Activated naive CD4-positive, alpha-beta T cell treated with anti-CD3 and anti-CD28 coated beads, Interleukin-2, amount 50 U/mL, for 16 hours (primary cell): ENCODE results near the gene PRKG2.
"Not testable (repeated sequence)": the region's sequence is repeated elsewhere in the genome, so short reads cannot be mapped to it uniquely, and the experiment has no call there.

Source experiments
- DNase-seq: peaks from one replicate; pipeline ENCODE4 v3.0.0-alpha.2; 2020

The PRKG2 gene

DNA sequence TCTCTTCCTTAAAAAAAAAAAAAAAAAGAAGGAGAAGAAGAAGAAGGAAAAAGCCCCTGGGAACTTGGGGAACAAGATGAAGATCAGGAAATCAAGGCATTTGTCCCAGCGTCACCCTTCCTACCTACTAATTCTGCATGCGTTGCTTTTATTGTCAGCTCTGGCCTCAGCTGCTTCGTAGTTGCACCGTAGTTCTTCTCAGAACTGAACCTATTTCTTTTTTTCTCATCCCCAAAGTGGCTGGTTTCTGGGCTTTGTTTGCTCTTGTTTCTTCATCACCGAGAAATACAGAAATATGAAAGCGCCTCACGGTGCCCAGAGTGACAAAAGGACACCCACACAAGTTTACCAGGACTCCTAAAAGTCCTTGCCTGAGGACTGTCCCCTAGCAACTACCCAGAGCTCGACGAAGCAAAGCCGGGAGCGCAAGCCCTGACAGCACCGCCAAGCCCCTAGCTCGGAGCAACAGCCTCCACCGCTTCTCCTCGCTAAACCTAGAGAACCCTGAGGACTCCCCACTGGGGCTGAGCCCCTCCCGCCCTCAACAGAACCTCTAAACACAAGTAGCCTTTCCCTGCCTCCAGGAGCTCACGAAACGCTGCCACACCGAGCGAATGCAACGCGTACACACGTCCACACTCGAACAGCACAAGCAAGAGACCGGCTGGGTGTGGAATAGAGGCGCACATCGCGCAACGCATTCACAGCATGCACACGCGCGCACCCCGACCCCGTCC, 710 bp downstream of the PRKG2 start:
- DNase-seq: no peak

DNA sequence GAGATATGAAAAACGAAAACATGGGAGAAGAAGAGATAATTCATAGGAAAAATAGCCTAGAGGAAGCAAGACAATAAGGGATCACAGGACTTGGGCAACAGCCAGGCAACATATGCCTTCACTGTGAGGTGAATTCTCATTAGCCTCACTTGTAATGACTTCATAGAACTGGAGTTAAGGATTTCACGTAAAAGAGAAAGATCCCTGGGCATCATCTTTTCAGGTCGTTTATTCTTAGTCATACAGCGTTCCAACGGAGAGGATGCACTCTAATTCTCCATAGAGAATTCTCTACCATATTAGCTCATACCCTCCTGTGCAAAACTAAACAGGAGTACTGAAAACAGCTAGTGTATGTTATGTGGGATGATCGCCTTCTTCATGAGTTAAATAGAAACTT, 1.4 kb downstream of the PRKG2 start:
- DNase-seq: no peak

DNA sequence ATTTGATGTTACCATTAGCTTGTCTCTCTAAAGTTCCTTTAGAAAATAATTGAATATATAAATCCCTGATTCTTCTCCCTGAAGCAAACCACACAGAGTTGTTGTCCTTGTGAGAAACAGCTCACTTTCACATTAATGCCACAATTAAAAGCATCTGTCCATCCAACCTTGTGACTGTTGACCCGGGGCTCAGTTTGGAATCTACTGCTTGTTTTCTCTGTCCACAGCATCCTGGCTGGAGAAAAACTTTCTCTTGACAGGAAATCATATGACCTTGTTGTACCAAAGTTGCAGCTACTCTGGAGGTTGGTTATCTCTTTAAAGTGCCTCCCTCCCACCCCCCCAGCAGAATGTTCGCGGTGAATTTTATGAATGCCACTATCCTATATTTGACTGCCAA, 3.1 kb downstream of the PRKG2 start:
- DNase-seq: no peak

DNA sequence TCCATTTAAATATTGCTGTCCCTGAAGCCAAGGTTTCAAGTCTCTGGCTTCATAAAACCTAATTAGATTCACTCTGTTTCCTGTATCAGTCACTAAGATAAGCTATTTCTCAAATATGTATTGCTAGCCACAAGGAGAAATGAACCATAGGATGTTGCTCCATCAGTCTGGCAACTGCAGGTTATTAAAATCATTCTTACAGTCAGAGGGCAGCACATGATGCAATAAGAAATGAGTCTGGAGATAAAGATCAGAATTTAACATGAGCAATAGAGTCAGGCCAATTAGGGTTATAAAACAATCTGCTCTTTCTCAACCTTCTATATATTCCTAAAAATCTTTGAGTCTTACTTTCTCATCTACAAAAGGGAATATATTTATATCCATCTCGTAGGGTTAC, 7.2 kb downstream of the PRKG2 start:
- no peak for DNase-seq

DNA sequence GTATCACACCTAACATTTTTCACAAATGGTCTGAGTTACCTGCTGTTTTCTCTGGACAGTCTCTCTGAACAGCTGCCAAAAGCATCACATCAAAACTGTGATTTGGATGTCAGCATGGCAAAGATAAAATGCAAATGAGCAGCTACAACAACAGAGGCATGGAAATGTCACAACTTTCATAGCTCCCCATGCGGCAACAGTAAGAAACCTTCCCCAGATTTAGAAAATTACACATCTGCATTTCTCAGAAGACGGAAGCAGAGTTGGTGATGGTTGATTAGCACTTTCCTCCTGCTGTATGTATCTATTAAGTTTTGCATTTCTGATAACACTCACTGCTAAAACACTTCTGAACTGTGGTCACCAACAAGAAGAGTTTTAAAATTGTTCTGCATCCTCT, 9.7 kb downstream of the PRKG2 start:
- no peak for DNase-seq

DNA sequence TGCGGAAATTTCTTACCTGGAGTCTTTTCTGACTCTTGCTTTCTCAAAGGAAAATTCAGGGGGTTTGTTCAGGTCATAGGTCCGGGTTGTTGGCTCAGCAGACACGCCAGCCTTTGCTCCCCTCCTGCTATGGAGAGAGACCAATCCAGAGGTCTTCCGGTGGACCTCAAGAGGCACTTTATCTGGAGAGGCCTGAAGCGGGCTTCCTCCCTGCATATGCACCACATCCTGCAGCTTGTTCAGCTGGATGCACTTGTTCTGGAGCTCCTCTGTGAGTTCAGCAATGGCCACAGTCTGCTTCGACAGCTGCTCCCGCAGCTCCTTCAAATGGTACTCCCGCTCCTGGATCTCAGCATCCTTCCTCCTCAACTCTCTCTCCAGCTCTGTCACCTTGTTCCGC, 10.5 kb downstream of the PRKG2 start:
- no peak for DNase-seq

DNA sequence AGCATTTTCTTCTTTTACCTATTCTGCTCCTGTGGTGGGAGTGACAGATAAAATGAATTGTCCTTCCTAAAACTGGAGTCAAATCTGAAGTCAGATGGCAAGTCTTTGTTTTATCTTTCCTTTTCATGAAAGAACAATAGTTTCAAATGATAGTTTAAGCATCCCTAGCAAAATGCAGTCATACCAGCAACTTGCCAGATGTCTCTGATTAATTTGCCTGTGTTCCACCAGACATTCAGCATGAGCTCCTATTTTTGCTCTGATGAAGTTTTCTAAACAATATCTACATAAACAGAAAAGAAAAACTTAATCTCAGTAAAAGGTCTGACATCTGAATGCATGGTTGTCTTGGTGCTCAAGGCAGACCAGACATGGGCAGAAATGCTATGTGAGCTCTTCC, 15.2 kb downstream of the PRKG2 start:
- DNase-seq: no peak

DNA sequence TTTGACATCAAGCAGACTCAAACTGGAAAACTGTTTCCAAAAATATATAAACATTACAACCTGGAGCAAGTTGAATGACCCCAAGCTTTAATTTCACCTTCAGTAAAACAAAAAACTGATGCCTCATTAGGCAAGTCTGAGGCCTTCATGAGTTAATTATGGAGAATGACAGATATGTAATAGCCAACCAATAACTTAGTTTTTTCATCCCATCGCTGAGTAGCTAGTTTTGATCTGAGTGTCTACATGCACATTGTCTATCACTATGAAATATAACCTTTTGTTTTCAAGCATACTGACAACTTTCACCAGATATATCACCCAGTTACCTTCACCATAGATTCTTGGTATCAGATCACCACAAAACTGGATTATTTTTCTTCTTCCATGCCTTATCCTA, 16.4 kb downstream of the PRKG2 start:
- no peak for DNase-seq

DNA sequence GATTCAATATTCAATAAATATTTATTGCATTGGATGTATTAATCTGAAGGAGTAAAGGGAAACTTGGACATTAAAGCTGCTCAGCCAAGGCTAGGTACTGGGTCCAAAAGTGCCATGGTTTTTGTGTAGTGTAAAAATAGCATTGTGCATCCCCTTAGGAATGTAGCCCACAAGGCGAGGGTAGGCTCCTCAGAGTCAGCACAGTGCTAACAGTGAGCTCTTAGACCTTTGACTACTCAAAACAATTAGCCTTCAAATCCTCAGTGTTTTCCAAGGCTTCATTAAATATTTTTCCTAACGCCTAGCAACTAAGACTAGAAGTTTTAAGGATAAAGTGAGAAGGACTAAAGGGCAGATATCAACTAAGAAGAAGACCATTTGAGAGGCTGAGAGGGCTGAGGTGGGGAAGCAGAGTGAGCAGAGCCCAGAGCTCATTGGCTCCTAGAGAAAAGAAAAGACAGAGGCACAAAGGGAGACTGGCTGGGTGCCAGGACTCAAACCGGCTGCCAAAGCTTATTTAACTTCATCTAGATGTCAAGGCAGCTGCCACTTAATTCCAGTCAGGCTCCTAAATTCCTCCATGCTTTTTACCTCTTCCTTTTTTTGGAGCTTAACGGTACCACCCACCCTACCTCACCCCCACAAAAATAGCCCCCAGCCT, 17.0 kb downstream of the PRKG2 start:
- DNase-seq: no peak

DNA sequence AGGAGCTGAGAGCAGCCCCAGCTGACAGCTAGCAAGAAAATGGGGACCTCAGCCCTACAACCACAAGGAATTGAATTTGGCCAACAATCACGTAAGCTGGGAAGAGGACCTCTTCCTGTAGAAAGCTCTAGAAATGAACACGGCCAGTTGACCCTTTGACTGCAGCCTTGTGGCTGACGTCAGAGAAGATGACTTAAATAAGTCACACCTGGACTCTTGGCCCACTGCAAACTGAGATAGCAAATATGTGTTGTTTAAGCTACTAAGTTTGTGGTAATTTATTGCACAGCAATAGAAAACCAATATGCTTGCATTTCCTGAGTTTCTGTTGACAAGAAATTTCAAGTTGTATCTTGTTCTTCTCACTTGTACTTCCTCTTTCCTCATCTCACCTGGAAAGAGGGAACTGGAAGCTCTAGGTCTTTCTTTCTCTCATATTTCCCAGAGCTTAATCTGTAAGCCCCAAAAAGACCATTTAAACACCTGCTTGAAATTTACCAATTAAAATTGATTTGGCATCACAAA, 18.8 kb downstream of the PRKG2 start:
- DNase-seq: no peak

DNA sequence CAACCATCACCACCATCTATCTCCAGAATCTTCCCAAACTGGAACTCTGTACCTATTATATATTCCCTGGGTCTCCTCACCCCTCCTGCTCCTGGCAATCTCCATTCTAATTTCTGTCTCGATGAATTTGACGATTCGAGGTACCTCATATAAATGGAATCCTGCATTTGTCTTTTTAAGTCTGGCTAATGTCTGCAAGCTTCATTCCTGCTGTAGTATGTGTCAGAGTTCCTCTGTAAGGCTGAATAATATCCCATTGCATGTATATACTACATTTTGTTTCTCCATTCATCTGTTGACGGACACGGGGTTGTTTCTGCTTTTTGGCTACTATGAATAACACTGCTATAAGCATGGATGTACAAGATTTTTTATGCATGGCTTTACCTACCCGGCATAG, 19.5 kb downstream of the PRKG2 start:
- DNase-seq: no peak

DNA sequence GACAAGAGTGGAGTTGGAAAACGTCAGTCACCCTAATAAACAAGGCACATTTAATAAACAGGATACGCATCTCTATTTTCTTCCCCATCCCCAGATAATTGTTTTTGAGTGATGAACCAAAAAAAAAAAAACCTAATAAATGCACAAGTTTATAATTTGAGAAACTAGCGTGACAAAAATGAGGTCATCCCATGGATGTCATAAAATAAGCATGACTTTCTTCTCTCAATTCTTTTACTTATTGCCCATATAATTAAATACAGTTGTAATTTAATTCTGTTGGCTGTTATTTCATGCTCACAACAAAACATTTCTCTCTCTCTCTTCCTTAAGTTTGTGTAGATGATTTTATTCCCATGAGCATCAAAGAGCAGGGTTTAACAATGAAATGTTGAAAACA, 20.7 kb downstream of the PRKG2 start:
- DNase-seq: no peak

DNA sequence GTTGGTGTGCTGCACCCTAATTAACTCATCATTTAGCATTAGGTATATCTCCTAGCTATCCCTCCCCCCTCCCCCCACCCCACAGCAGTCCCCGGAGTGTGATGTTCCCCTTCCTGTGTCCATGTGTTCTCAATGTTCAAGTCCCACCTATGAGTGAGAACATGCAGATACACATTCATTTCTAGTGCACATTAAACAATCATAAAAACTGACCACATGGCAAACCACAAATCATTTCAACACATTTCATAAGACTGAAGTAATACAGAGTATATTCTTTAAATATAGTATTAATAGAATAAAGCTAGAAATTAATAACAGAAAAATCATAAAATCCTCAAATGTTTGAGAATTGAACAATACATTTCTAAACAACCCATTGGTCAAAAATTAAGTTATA, 34.1 kb downstream of the PRKG2 start:
- DNase-seq: no peak

DNA sequence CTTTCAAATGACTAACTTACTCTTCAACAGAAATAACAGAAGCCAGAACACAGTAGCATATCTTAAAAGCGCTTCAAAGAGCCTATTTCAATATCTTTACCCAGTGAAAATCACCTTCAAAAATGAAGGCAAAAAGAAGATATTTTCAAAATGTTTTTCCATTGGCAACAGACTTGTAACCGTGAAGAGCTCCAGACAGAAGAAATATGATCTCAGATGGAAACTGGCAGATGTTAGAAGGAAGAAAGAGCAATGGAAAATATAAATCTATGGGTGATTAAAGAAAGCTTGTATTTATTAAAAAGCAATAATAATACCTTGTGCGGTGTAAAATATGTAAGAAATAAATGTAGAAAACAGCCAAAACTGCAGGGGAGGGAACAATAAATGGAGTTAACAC, 35.7 kb downstream of the PRKG2 start:
- DNase-seq: no peak

DNA sequence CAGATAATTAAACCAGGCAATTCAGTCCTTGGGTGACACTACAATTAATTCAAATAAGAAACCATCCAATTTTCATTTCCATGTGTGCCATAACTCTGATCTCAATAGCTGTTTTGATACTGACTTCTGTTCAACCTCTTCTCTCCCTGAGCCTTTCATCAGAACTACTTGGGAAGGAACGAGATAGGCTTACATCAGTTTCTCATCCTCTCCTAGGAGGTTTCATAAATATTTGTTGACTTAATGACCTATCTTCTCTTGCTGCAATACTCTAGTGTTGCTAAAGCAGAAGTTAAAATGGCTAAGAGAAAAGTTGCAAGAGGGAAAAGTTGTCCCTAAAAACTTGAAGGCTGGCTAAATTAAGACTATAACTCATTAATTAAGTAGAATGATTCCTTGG, 41.8 kb downstream of the PRKG2 start:
- no peak for DNase-seq

DNA sequence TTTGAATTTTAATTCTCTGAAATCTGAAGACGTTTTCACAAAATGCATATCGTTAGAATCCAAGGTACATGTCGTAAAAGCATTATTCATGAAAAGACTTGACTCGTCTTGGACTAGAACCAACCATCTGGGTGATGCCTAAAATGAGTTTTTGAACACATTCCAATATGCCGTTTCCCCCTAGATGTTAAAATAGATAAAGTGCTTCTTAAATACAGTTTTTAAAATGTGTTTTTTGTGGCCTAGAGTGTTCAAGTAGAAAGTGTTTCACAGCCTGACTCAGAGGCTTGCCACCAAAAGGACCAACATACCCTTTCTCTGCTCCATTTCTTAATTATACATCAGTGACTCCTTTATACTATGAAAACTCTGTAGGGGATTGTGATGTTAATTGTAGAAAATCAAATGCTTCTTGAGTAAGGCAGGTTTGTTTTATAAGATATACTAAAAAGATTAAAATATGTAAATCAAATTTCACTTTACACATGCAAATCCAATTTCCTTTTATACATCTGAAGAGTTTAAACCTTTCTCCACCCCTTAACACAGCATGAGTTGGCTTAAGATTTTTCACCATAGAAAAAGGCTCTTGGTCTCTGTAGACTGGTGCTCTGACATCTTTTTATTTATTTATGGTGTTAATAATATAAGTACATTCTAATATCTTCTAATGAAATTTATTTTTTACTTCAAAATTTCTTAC, 48.4 kb downstream of the PRKG2 start:
- no peak for DNase-seq

DNA sequence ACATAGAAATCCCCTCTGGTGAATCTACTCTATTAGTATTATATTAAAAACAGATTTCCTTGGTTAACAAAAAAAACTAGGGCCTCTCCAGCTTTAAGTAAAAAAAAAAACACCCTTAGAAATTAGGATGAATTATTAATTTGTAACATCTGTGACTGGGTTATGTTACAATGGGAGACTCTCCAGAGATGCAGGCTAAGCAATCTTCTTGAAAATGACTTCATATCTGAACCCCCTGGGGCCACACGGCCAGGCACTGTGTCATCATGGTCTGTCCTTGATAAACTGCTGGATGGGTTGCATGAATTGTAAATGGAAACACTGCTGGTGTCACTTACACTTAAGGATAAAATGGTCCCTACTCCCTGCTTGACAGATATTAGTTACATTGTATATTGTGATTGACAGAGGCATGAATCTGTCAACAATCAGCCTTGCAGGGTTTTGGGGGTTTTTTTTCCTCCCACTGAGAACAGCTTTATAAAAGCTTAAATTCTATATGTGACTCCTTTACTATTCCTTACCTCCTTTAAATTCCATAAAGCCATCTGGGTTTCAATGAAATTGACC, 49.1 kb downstream of the PRKG2 start:
- no peak for DNase-seq

DNA sequence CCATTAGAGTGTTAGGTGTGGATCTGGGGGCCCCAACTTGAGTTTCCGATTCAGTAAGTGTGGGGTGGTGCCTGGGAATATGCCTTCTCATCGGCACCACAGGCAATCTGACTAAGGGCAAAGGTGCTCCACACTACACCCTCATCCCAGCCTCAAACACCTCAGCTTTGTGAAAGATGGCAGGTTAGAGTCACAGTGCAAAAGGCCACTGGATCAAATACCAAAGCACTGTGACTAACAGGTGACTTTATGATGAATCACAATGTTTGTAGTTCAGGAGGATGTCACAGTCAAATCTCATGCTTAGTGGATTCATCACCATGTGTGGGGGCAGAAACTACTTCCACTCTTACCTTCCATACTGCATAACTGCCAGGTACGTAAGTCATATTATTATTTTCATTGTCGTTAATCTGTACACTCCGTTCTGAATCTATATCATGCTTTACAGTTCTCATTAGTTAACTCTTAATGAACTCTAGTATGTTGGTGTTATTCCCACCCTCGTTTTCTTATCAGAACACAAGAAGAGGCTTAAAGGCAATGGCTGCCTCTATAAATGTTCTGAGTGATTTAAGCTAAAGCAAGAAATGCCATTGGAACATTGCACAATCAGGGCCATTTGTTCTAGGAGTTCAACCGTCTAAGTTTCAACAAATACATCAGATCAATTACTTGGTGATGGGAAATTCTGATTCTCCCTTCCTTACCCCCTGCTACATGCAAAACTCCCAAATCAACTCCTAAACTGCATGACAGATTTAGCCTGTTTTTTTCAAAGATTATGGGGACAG, 50.2 kb downstream of the PRKG2 start:
- DNase-seq: no peak

DNA sequence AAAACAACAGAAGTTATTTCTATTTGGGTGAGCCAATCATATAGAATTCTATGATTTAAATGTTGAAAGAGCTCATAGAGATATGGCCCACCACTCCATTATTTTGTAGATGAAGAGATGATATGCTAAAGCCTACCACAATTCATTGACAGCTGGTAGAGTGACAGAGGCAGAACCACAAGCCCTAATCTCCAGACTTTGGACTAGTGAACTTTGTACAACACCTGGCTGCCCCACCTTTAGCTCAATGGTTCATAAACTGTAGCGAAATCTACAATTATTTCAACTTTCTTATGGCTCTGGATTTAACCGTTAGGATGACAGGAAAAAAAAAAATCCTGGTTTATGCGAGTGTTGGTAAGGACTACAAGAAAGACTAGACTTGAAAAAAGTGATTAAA, 50.9 kb downstream of the PRKG2 start:
- DNase-seq: no peak

DNA sequence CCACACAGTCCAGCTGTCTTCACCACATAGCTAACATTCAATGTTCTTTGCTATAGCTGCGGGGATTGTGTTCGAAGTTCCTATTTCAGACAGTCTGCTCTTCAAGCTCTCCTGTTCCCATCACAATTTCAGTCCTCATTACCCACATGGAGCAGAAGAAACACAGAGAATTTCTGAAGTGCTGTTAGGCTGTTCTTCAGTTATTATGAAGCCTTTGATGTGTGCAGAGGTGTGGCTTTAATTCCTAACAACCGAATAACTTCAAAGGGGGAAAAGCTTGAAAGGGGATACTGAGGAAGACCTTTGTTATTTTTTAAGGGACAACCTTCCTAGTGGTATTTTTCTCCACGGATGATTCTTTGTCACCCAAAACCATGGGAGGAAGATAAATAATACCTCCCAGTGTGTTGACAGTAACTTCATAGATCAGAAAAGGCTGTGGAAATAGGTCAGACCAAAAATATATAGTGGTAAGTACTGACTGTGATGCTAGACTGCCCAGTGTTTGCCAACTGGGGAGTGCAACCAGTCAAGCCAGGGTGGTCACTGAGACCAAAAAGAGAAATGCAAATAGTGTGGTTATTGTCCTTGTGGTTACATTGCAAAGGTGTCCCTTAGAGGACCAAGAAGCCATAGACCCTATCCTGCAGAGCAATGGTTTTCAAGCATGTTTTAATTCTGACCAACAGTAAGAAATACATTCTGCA, 52.1 kb downstream of the PRKG2 start:
- no peak for DNase-seq

DNA sequence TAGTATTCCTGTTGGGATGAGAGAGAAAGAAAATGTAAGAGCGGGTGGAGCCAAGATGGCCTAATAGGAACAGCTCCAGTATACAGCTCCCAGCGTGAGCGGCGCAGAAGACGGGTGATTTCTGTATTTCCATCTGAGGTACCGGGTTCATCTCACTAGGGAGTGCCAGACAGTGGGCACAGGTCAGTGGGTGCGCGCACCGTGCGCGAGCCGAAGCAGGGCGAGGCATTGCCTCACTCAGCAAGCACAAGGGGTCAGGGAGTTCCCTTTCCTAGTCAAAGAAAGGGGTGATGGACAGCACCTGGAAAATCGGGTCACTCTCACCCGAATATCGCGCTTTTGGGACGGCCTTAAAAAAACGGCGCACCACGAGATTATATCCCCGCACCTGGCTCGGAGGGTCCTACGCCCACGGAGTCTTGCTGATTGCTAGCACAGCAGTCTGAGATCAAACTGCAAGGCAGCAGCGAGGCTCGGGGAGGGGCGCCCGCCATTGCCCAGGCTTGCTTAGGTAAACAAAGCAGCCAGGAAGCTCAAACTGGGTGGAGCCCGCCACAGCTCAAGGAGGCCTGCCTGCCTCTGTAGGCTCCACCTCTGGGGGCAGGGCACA, 61.2 kb downstream of the PRKG2 start:
- not testable (repeated sequence) for DNase-seq
